GM18502 (cell line): ENCODE data around the gene ELSPBP1.
"Not testable (repeated sequence)": the region's sequence is repeated elsewhere in the genome, so short reads cannot be mapped to it uniquely, and the experiment has no call there.

Source experiments
- ATAC-seq: cut with Tn5 transposase; IDR thresholded peaks from one replicate; pipeline ENCODE4 v1.9.1; 2021; ENCODE audit warnings: mild to moderate bottlenecking; ENCODE audit not compliant: unreplicated experiment, poor library complexity

ELSPBP1 gene

GRCh38 chr19:48036765-48037164 is 42.3 kb downstream of the ELSPBP1 start:
- no peak for ATAC-seq

- no peak for ATAC-seq
These were observed 47.6 kb downstream of the ELSPBP1 start for GRCh38 chr19:48041877-48042580.

GRCh38 chr19:48043675-48044258 is 49.3 kb downstream of the ELSPBP1 start, which contains the start of gene CABP5:
CABP5 (minus strand) TSS chr19:48044079; CDS start chr19:48043922, 157 bp downstream.
- no peak for ATAC-seq

GRCh38 chr19:48044561-48044960 is 50.1 kb downstream of the ELSPBP1 start:
- ATAC-seq: no peak

GRCh38 chr19:48051335-48052033 is 57.1 kb downstream of the ELSPBP1 start:
- no peak for ATAC-seq

- ATAC-seq: no peak
These were observed 58.6 kb downstream of the ELSPBP1 start for GRCh38 chr19:48053076-48053475.

- ATAC-seq: no peak
These were observed 59.4 kb downstream of the ELSPBP1 start for GRCh38 chr19:48053856-48054255.

- no peak for ATAC-seq
These were observed 64.9 kb downstream of the ELSPBP1 start for GRCh38 chr19:48059331-48059730.

- ATAC-seq: no peak
These were observed 65.9 kb downstream of the ELSPBP1 start for GRCh38 chr19:48060381-48060780.

GRCh38 chr19:48061401-48062344 is 67.2 kb downstream of the ELSPBP1 start:
- ATAC-seq: no peak

- ATAC-seq: no peak
These were observed 70.1 kb downstream of the ELSPBP1 start for GRCh38 chr19:48064509-48064908.

GRCh38 chr19:48069435-48069834 is 75.0 kb downstream of the ELSPBP1 start:
- ATAC-seq: no peak

GRCh38 chr19:48070177-48070769 is 75.8 kb downstream of the ELSPBP1 start:
- ATAC-seq: not testable (repeated sequence)
